HCT116 (cell line): Measurements from ENCODE around the gene DCP2.

Experiments
- CEBPB ChIP-seq: IDR thresholded peaks from 2 replicates; pipeline ENCODE4 v1.6.1; 2012; ENCODE audit warnings: low read depth
- CTCF ChIP-seq, 3 experiments: fragments of 200-600 bp in 1 of 3; sonication (generic) in 1 of 3; IDR thresholded peaks in 2 of 3; conservative IDR thresholded peaks in 1 of 3; 2 replicates each; pipeline ENCODE4 v1.5.1; 2012 to 2017; ENCODE audit warnings: low read depth in 2 of 3, low read length in 2 of 3, antibody characterized with exemption in 1 of 3, borderline replicate concordance in 1 of 3, control low read depth in 1 of 3, mild to moderate bottlenecking in 1 of 3, mixed read lengths in 1 of 3, mixed run types in 1 of 3, moderate library complexity in 1 of 3; ENCODE audit not compliant: insufficient read depth in 1 of 3
- ELF1 ChIP-seq: IDR thresholded peaks from 2 replicates; pipeline ENCODE4 v1.6.1; 2012; ENCODE audit warnings: low read depth, borderline replicate concordance
- EZH2 ChIP-seq: fragments of 200-600 bp; sonication (generic); IDR thresholded peaks from 2 replicates; pipeline ENCODE4 v1.6.1; 2017; ENCODE audit warnings: antibody characterized with exemption, mixed run types
- JUND ChIP-seq: IDR thresholded peaks from 2 replicates; pipeline ENCODE4 v1.6.1; 2012
- POLR2A ChIP-seq: IDR thresholded peaks from 2 replicates; pipeline ENCODE4 v1.7.0; 2011; ENCODE audit warnings: borderline replicate concordance; ENCODE audit not compliant: insufficient read depth, insufficient read length; ENCODE audit errors: extremely low read depth
- POLR2AphosphoS5 ChIP-seq: IDR thresholded peaks from 2 replicates; pipeline ENCODE4 v1.6.1; 2011; ENCODE audit warnings: mild to moderate bottlenecking, low read depth, low read length, moderate library complexity
- TCF7L2 ChIP-seq: IDR thresholded peaks from 2 replicates; pipeline ENCODE4 v1.7.0; 2011; ENCODE audit warnings: borderline replicate concordance, inconsistent platforms; ENCODE audit not compliant: insufficient read depth, insufficient read length; ENCODE audit errors: extremely low read depth
- TF ChIP-seq, protein P1 (sequence below): IDR thresholded peaks from 2 replicates; pipeline ENCODE4 v1.6.1; 2012

GRCh38 chr5:113036826-113037225, 60.2 kb downstream of the DCP2 start:
- TF ChIP-seq POLR2AphosphoS5 (no peak), EZH2 (no peak), CTCF (IDR thresholded peaks at IDR 0.05 in 2 of 3, conservative IDR thresholded peaks at IDR 0.05 in 1 of 3; ENCODE audit: borderline replicate concordance in 1 of 3, insufficient read depth in 1 of 3, low read depth in 2 of 3, low read length in 2 of 3) (no peak), TCF7L2 (no peak), POLR2A (no peak), CEBPB (no peak), JUND (no peak), ELF1 (no peak)
- TF ChIP-seq, protein P1, sequence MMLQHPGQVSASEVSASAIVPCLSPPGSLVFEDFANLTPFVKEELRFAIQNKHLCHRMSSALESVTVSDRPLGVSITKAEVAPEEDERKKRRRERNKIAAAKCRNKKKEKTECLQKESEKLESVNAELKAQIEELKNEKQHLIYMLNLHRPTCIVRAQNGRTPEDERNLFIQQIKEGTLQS, result no peak
